ENCODE results near the gene DNAJC3. TPM values are rescaled to one million over a fixed set of nuclear protein-coding genes. Genes with fewer than 3 reads are reported as not detected.
"Not testable (repeated sequence)": the region's sequence is repeated elsewhere in the genome, so short reads cannot be mapped to it uniquely, and the experiment has no call there.

Gene DNAJC3
- total RNA-seq, 1 donor from 2014 or later: 21.4 TPM

DNA sequence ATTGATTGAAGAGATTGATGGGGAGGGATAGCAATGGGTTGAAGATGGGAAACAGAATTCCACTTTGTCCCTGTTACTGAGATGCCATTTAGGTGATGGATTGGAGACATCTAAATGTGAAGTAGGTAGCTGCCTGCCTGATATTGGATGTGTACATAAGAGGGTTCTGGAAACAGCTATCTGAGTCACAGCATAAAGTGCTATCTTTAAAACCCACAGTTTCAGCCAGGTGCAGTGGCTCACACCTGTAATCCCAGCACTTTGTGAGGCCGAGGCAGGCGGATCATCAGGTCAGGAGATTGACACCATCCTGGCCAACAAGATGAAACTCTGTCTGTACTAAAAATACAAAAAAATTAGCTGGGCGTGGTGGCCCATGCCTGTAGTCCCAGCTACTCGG is 72.6 kb downstream of the DNAJC3 start:
- H3K4me3 ChIP-seq (ENCODE audit: low read depth, low read length): no peak overlapping the region
- TF ChIP-seq, protein P1, sequence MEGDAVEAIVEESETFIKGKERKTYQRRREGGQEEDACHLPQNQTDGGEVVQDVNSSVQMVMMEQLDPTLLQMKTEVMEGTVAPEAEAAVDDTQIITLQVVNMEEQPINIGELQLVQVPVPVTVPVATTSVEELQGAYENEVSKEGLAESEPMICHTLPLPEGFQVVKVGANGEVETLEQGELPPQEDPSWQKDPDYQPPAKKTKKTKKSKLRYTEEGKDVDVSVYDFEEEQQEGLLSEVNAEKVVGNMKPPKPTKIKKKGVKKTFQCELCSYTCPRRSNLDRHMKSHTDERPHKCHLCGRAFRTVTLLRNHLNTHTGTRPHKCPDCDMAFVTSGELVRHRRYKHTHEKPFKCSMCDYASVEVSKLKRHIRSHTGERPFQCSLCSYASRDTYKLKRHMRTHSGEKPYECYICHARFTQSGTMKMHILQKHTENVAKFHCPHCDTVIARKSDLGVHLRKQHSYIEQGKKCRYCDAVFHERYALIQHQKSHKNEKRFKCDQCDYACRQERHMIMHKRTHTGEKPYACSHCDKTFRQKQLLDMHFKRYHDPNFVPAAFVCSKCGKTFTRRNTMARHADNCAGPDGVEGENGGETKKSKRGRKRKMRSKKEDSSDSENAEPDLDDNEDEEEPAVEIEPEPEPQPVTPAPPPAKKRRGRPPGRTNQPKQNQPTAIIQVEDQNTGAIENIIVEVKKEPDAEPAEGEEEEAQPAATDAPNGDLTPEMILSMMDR (conservative IDR thresholded peaks at IDR 0.05; ENCODE audit: low read depth, low read length): no peak
- no peak for DNase-seq (ENCODE audit: low read depth)

GRCh38 chr13:95752677-95753076 is 75.7 kb downstream of the DNAJC3 start:
- TF ChIP-seq, protein P1 (conservative IDR thresholded peaks at IDR 0.05; ENCODE audit: low read depth, low read length): no peak
- H3K4me3 ChIP-seq (ENCODE audit: low read depth, low read length): no peak overlapping the region
- no peak for DNase-seq (ENCODE audit: low read depth)

- TF ChIP-seq, protein P1 (conservative IDR thresholded peaks at IDR 0.05; ENCODE audit: low read depth, low read length): no peak
- H3K4me3 ChIP-seq (ENCODE audit: low read depth, low read length): no peak overlapping the region
- no peak for DNase-seq (ENCODE audit: low read depth)
These were observed 77.1 kb downstream of the DNAJC3 start for GRCh38 chr13:95754069-95754468.

DNA sequence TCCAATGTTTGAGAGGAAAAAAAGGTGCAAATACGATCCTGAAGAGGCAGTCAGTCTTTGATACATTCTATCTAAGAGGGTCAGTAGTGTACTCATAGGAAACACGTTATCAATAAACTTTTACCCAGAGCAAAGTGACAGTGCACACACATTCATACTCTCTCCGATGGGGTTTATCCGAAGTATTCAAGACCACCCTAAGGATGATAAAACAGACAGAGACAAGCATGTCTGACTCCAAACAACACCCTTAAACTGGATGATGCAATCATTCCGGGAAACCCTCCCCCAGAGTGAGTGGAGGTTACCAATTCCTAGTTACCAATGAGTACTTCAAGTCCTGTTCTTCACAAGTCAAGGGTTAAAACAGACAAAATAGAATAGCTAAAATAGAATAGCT is 79.1 kb downstream of the DNAJC3 start:
- TF ChIP-seq, protein P1 (conservative IDR thresholded peaks at IDR 0.05; ENCODE audit: low read depth, low read length): no peak
- DNase-seq (ENCODE audit: low read depth): no peak
- no peak overlapping the region for H3K4me3 ChIP-seq (ENCODE audit: low read depth, low read length)

DNA sequence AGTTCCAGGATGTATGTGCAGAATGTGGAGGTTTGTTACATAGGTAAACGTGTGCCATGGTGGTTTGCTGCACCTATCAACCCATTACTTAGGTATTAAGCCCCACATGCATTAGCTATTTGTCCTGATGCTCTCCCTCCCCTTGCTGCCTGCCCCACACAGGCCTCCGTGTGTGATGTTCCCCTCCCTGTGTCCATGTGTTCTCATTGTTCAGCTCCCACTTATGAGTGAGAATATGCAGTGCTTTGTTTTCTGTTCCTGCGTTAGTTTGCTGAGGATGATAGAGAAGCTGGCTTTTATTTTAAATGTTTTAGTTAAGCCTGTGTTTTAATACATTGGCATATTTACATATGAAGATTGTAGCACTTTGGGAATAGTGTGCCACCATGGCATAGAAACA is 85.7 kb downstream of the DNAJC3 start:
- not testable (repeated sequence) for DNase-seq (ENCODE audit: low read depth); H3K4me3 ChIP-seq (ENCODE audit: low read depth, low read length)

- no peak overlapping the region for H3K4me3 ChIP-seq (ENCODE audit: low read depth, low read length)
- no peak for DNase-seq (ENCODE audit: low read depth)
- TF ChIP-seq, protein P1 (conservative IDR thresholded peaks at IDR 0.05; ENCODE audit: low read depth, low read length): no peak
These were observed 86.7 kb downstream of the DNAJC3 start for GRCh38 chr13:95763601-95764000.

DNA sequence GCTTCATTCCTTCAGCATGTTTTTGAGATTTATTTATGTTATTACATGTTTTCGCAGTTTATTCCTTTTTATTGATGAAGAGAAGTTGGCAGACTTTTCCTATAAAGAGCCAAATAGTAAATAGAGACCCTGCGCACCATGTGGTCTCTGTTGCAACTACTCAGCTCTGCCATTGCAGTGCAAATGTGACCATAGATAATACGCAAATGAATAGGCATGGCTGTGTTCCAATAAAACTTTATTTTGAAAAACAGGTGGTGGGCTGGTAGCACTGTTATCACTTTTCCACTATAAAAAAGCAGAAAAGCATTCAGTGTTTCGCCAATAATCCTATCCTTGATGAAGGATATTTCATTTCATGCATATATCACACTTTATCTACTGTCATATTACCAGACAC is 95.0 kb downstream of the DNAJC3 start:
- H3K4me3 ChIP-seq (ENCODE audit: low read depth, low read length): no peak overlapping the region
- DNase-seq (ENCODE audit: low read depth): no peak
- TF ChIP-seq, protein P1 (conservative IDR thresholded peaks at IDR 0.05; ENCODE audit: low read depth, low read length): no peak

DNA sequence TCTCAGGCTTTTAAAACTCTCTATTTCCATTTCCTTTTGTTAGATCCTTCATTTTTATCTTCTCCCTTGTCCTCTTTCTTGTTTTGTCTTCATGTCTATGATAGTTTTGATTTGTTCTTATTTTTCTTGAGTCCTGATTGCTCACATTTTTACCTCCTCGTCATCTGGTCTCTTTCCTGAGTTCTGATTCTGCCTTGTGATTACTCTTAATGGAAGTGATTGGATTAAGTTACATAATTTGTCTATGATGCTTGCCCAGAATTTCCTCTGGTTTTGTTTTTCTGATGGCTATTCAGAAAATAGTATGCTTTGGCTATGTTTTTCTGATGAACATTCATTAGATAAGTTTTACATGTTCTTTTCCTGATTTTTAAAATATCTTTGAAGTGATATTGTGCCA is 102.6 kb downstream of the DNAJC3 start:
- no peak for DNase-seq (ENCODE audit: low read depth)
- H3K4me3 ChIP-seq (ENCODE audit: low read depth, low read length): no peak overlapping the region
- TF ChIP-seq, protein P1 (conservative IDR thresholded peaks at IDR 0.05; ENCODE audit: low read depth, low read length): no peak

Measured in epithelial cell of proximal tubule (primary cell).